Measurements from ENCODE around the gene ZCCHC13.

The ZCCHC13 gene

GRCh38 chrX:74284391-74284952 is 19.5 kb upstream of the ZCCHC13 start:
- DNase-seq (ENCODE audit: insufficient read length, low spot score) (no peak), FAIRE-seq (no peak)
- no peak for TF ChIP-seq PAX5 (IDR thresholded peaks at IDR 0.05; ENCODE audit: insufficient read depth, low read length, severe bottlenecking)
- TF ChIP-seq TAF1 (IDR thresholded peaks at IDR 0.05; ENCODE audit: low read depth, low read length): no peak
- TF ChIP-seq POLR2A (IDR thresholded peaks at IDR 0.05; ENCODE audit: low read depth, low read length): no peak
- no peak for TF ChIP-seq SPI1 (IDR thresholded peaks at IDR 0.05; ENCODE audit: low read depth, low read length)
- no peak for TF ChIP-seq POLR2AphosphoS5 (IDR thresholded peaks at IDR 0.05; ENCODE audit: low read depth, low read length)
- no peak for TF ChIP-seq POU2F2 (IDR thresholded peaks at IDR 0.05; ENCODE audit: low read depth, low read length)

GRCh38 chrX:74286950-74287740 is 16.8 kb upstream of the ZCCHC13 start:
- TF ChIP-seq PAX5 (IDR thresholded peaks at IDR 0.05; ENCODE audit: insufficient read depth, low read length, severe bottlenecking) (no peak), POLR2AphosphoS5 (IDR thresholded peaks at IDR 0.05; ENCODE audit: low read depth, low read length) (no peak), TAF1 (IDR thresholded peaks at IDR 0.05; ENCODE audit: low read depth, low read length) (no peak), POU2F2 (IDR thresholded peaks at IDR 0.05; ENCODE audit: low read depth, low read length) (no peak), SPI1 (IDR thresholded peaks at IDR 0.05; ENCODE audit: low read depth, low read length) (no peak), POLR2A (IDR thresholded peaks at IDR 0.05; ENCODE audit: low read depth, low read length) (no peak)
- DNase-seq (ENCODE audit: insufficient read length, low spot score): no peak
- no peak for FAIRE-seq

GRCh38 chrX:74291577-74291963 is 12.4 kb upstream of the ZCCHC13 start:
- TF ChIP-seq POLR2A (IDR thresholded peaks at IDR 0.05; ENCODE audit: low read depth, low read length) (no peak), POU2F2 (IDR thresholded peaks at IDR 0.05; ENCODE audit: low read depth, low read length) (no peak), PAX5 (IDR thresholded peaks at IDR 0.05; ENCODE audit: insufficient read depth, low read length, severe bottlenecking) (no peak), TAF1 (IDR thresholded peaks at IDR 0.05; ENCODE audit: low read depth, low read length) (no peak), POLR2AphosphoS5 (IDR thresholded peaks at IDR 0.05; ENCODE audit: low read depth, low read length) (no peak), SPI1 (IDR thresholded peaks at IDR 0.05; ENCODE audit: low read depth, low read length) (no peak)
- DNase-seq (ENCODE audit: insufficient read length, low spot score) (no peak), FAIRE-seq (no peak)

- TF ChIP-seq SPI1 (IDR thresholded peaks at IDR 0.05; ENCODE audit: low read depth, low read length): no peak
- TF ChIP-seq PAX5 (IDR thresholded peaks at IDR 0.05; ENCODE audit: insufficient read depth, low read length, severe bottlenecking): no peak
- peak; percentile 81 for TF ChIP-seq TAF1 (IDR thresholded peaks at IDR 0.05; ENCODE audit: low read depth, low read length)
- peak; percentile 55; the same call in 1 of the 2 replicates for TF ChIP-seq POLR2A (IDR thresholded peaks at IDR 0.05; ENCODE audit: low read depth, low read length)
- no peak for TF ChIP-seq POU2F2 (IDR thresholded peaks at IDR 0.05; ENCODE audit: low read depth, low read length)
- TF ChIP-seq POLR2AphosphoS5 (IDR thresholded peaks at IDR 0.05; ENCODE audit: low read depth, low read length): peak; percentile 32; the same call in 1 of the 2 replicates
- peak; percentile 37 for DNase-seq (ENCODE audit: insufficient read length, low spot score)
- FAIRE-seq: peak; percentile 87
These were observed 11.8 kb upstream of the ZCCHC13 start for GRCh38 chrX:74291964-74292807.

- DNase-seq (ENCODE audit: insufficient read length, low spot score): no peak
- no peak for FAIRE-seq
- TF ChIP-seq TAF1 (IDR thresholded peaks at IDR 0.05; ENCODE audit: low read depth, low read length): no peak
- TF ChIP-seq SPI1 (IDR thresholded peaks at IDR 0.05; ENCODE audit: low read depth, low read length): no peak
- TF ChIP-seq POLR2A (IDR thresholded peaks at IDR 0.05; ENCODE audit: low read depth, low read length): no peak
- no peak for TF ChIP-seq POU2F2 (IDR thresholded peaks at IDR 0.05; ENCODE audit: low read depth, low read length)
- no peak for TF ChIP-seq POLR2AphosphoS5 (IDR thresholded peaks at IDR 0.05; ENCODE audit: low read depth, low read length)
- TF ChIP-seq PAX5 (IDR thresholded peaks at IDR 0.05; ENCODE audit: insufficient read depth, low read length, severe bottlenecking): no peak
These were observed 11.2 kb upstream of the ZCCHC13 start for GRCh38 chrX:74292808-74293123.

GRCh38 chrX:74293343-74293946 is 10.5 kb upstream of the ZCCHC13 start:
- TF ChIP-seq SPI1 (IDR thresholded peaks at IDR 0.05; ENCODE audit: low read depth, low read length) (no peak), TAF1 (IDR thresholded peaks at IDR 0.05; ENCODE audit: low read depth, low read length) (no peak), POU2F2 (IDR thresholded peaks at IDR 0.05; ENCODE audit: low read depth, low read length) (no peak), POLR2AphosphoS5 (IDR thresholded peaks at IDR 0.05; ENCODE audit: low read depth, low read length) (no peak), POLR2A (IDR thresholded peaks at IDR 0.05; ENCODE audit: low read depth, low read length) (no peak), PAX5 (IDR thresholded peaks at IDR 0.05; ENCODE audit: insufficient read depth, low read length, severe bottlenecking) (no peak)
- peak; percentile 80 for FAIRE-seq
- peak; percentile 22 for DNase-seq (ENCODE audit: insufficient read length, low spot score)

- no peak for FAIRE-seq
These were observed 8.9 kb upstream of the ZCCHC13 start for GRCh38 chrX:74295101-74295500.

GRCh38 chrX:74297766-74298165 is 6.2 kb upstream of the ZCCHC13 start:
- TF ChIP-seq POLR2A (IDR thresholded peaks at IDR 0.05; ENCODE audit: low read depth, low read length): no peak
- TF ChIP-seq SPI1 (IDR thresholded peaks at IDR 0.05; ENCODE audit: low read depth, low read length): no peak
- no peak for TF ChIP-seq POLR2AphosphoS5 (IDR thresholded peaks at IDR 0.05; ENCODE audit: low read depth, low read length)
- TF ChIP-seq POU2F2 (IDR thresholded peaks at IDR 0.05; ENCODE audit: low read depth, low read length): no peak
- TF ChIP-seq PAX5 (IDR thresholded peaks at IDR 0.05; ENCODE audit: insufficient read depth, low read length, severe bottlenecking): no peak
- TF ChIP-seq TAF1 (IDR thresholded peaks at IDR 0.05; ENCODE audit: low read depth, low read length): no peak
- FAIRE-seq (no peak), DNase-seq (ENCODE audit: insufficient read length, low spot score) (no peak)

More at GRCh38 chrX:74295101-74295500, 8.9 kb upstream of the ZCCHC13 start:
- DNase-seq (ENCODE audit: insufficient read length, low spot score): no peak
- TF ChIP-seq POLR2A (IDR thresholded peaks at IDR 0.05; ENCODE audit: low read depth, low read length) (no peak), SPI1 (IDR thresholded peaks at IDR 0.05; ENCODE audit: low read depth, low read length) (no peak), TAF1 (IDR thresholded peaks at IDR 0.05; ENCODE audit: low read depth, low read length) (no peak), POLR2AphosphoS5 (IDR thresholded peaks at IDR 0.05; ENCODE audit: low read depth, low read length) (no peak), PAX5 (IDR thresholded peaks at IDR 0.05; ENCODE audit: insufficient read depth, low read length, severe bottlenecking) (no peak), POU2F2 (IDR thresholded peaks at IDR 0.05; ENCODE audit: low read depth, low read length) (no peak)
